ENCODE measurements around the gene EMX1.

Gene EMX1

DNA sequence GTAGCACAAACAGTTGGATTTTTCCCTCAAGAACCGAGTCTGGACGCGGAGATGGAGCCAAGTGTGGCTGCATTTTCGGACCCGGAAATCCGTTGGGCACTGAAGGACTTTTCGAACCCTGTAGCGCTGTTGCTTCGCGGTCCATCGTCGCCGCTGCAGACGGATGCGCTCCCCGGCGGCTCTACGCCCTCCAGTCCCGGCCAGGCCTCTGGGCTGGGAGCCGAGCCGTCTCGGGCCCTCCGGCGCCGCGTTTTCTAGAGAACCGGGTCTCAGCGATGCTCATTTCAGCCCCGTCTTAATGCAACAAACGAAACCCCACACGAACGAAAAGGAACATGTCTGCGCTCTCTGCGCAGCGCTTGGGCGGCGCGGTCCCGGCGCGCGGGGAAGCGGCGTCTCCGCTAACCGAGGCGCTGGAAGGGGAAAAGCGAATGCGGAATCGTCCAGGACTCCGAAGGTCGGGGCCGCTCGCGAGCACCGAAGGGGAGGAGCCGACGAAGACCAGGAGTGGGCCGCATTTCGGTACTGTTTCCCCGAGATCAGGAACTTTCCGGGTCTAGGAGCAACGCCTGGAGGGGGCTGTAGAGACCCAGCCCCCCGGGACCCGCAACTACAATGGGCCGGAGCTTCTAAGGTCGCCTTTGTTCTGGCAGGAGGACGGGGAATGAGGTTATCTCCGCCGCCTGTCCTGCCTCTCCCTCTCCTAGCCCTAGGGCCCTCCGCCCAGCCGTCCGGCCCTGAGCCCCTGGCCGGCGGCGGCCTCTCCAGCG, 3.2 kb downstream of the EMX1 start:
- Histone ChIP-seq H3K9ac (ENCODE audit: low read depth, low read length, poor library complexity, severe bottlenecking) (no peak overlapping the region), H3K4me2 (ENCODE audit: low read depth, low read length, poor library complexity, severe bottlenecking) (no peak overlapping the region), H3K4me1 (ENCODE audit: insufficient read depth, low read length, poor library complexity, severe bottlenecking) (no peaks in the 10 kb centered on the region), H3K9me3 (ENCODE audit: insufficient read depth, low read depth, low read length) (no peaks in the 10 kb centered on the region), H4K20me1 (ENCODE audit: insufficient read depth, low read length, poor library complexity, severe bottlenecking) (no peaks in the 10 kb centered on the region), H3K79me2 (ENCODE audit: insufficient read depth, low read length) (no peaks in the 10 kb centered on the region), H3K4me3 (ENCODE audit: low read length, poor library complexity, severe bottlenecking) (no peak overlapping the region), H2AFZ (ENCODE audit: low read length) (no peak overlapping the region), H3K9me2 (replicated peaks; ENCODE audit: low read depth, low read length) (no peaks in the 10 kb centered on the region), H3K27me3 (ENCODE audit: insufficient read depth, low read length, poor library complexity, severe bottlenecking) (no peaks in the 10 kb centered on the region), H3K36me3 (ENCODE audit: insufficient read depth, low read length) (no peaks in the 10 kb centered on the region), H3F3A (ENCODE audit: low read depth) (no peaks in the 10 kb centered on the region)
- TF ChIP-seq, protein P1, sequence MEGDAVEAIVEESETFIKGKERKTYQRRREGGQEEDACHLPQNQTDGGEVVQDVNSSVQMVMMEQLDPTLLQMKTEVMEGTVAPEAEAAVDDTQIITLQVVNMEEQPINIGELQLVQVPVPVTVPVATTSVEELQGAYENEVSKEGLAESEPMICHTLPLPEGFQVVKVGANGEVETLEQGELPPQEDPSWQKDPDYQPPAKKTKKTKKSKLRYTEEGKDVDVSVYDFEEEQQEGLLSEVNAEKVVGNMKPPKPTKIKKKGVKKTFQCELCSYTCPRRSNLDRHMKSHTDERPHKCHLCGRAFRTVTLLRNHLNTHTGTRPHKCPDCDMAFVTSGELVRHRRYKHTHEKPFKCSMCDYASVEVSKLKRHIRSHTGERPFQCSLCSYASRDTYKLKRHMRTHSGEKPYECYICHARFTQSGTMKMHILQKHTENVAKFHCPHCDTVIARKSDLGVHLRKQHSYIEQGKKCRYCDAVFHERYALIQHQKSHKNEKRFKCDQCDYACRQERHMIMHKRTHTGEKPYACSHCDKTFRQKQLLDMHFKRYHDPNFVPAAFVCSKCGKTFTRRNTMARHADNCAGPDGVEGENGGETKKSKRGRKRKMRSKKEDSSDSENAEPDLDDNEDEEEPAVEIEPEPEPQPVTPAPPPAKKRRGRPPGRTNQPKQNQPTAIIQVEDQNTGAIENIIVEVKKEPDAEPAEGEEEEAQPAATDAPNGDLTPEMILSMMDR (conservative IDR thresholded peaks at IDR 0.05; ENCODE audit: low read length): no peak
- no peak for TF ChIP-seq EZH2phosphoT487 (IDR thresholded peaks at IDR 0.05; ENCODE audit: borderline replicate concordance)

DNA sequence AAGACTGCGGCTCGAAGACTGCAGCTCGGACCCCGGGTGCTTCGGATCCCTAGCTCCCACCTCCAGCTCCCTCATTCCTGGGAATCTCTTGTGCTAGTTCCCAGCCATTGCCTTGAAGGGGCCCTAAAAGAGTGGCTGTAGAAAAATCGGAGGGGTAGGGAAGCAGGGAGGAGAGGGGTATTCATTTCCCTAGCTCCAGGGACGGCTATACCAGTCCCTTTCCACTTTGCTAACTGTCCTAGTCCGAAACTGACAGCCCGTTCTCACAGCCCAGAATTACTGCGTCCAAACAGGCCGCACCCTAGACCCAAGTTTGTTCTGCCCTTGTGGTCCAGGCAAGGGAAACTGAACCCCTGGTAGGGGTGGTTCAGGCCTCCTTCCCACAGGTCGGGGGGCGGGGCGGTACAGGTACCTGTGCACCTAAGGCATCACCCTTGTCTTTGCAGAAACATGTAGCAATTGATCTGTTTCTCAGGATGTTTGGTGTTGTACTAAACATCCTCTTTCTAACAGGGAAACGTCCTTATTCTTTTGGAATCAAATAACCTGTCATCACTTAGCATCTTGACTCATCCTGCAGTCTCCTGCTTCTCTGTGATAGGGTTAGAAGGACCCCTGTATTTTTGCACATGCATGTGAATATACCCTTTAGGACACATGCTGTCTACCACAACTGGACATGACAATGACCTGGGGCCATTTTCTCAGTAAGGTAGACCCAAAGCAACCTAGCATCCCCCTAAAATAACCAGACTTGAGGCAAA, 4.0 kb downstream of the EMX1 start:
- H3K9me2 ChIP-seq (replicated peaks; ENCODE audit: low read depth, low read length): no peaks in the 10 kb centered on the region
- no peaks in the 10 kb centered on the region for H4K20me1 ChIP-seq (ENCODE audit: insufficient read depth, low read length, poor library complexity, severe bottlenecking)
- H3K9ac ChIP-seq (ENCODE audit: low read depth, low read length, poor library complexity, severe bottlenecking): no peak overlapping the region
- no peaks in the 10 kb centered on the region for H3F3A ChIP-seq (ENCODE audit: low read depth)
- no peaks in the 10 kb centered on the region for H3K9me3 ChIP-seq (ENCODE audit: insufficient read depth, low read depth, low read length)
- H3K27me3 ChIP-seq (ENCODE audit: insufficient read depth, low read length, poor library complexity, severe bottlenecking): no peaks in the 10 kb centered on the region
- no peaks in the 10 kb centered on the region for H3K36me3 ChIP-seq (ENCODE audit: insufficient read depth, low read length)
- no peak overlapping the region for H3K4me2 ChIP-seq (ENCODE audit: low read depth, low read length, poor library complexity, severe bottlenecking)
- H3K4me3 ChIP-seq (ENCODE audit: low read length, poor library complexity, severe bottlenecking): no peak overlapping the region
- no peaks in the 10 kb centered on the region for H3K4me1 ChIP-seq (ENCODE audit: insufficient read depth, low read length, poor library complexity, severe bottlenecking)
- H2AFZ ChIP-seq (ENCODE audit: low read length): no peak overlapping the region
- H3K79me2 ChIP-seq (ENCODE audit: insufficient read depth, low read length): no peaks in the 10 kb centered on the region
- TF ChIP-seq, protein P1 (conservative IDR thresholded peaks at IDR 0.05; ENCODE audit: low read length): no peak
- TF ChIP-seq EZH2phosphoT487 (IDR thresholded peaks at IDR 0.05; ENCODE audit: borderline replicate concordance): no peak

DNA sequence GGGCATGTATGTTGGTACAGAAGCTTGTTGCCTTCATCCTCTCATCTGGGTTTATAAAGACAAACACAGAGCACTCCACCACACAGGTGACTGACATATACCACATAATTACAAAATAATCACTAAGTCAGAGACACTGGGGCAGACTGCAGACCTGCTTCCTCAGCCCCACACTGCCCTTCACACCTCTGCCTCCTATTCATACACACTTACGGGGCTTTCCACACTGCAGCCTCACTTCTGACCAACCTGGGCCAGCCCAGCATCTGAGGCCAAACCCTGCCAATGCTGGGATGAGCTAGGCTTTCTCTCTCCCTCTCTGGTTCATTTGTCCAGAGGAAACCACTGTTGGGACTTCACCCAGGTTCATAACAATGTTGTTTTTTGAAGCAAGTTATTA, 4.5 kb downstream of the EMX1 start:
- Histone ChIP-seq H4K20me1 (ENCODE audit: insufficient read depth, low read length, poor library complexity, severe bottlenecking) (no peaks in the 10 kb centered on the region), H3K27me3 (ENCODE audit: insufficient read depth, low read length, poor library complexity, severe bottlenecking) (no peaks in the 10 kb centered on the region)

More for the DNA sequence above, 4.5 kb downstream of the EMX1 start:
- H3K4me2 ChIP-seq (ENCODE audit: low read depth, low read length, poor library complexity, severe bottlenecking): no peak overlapping the region
- no peaks in the 10 kb centered on the region for H3F3A ChIP-seq (ENCODE audit: low read depth)
- H3K9ac ChIP-seq (ENCODE audit: low read depth, low read length, poor library complexity, severe bottlenecking): no peak overlapping the region
- H3K9me2 ChIP-seq (replicated peaks; ENCODE audit: low read depth, low read length): no peaks in the 10 kb centered on the region
- H3K79me2 ChIP-seq (ENCODE audit: insufficient read depth, low read length): no peaks in the 10 kb centered on the region
- no peaks in the 10 kb centered on the region for H3K36me3 ChIP-seq (ENCODE audit: insufficient read depth, low read length)
- H3K4me1 ChIP-seq (ENCODE audit: insufficient read depth, low read length, poor library complexity, severe bottlenecking): no peaks in the 10 kb centered on the region
- H2AFZ ChIP-seq (ENCODE audit: low read length): no peak overlapping the region
- TF ChIP-seq, protein P1 (conservative IDR thresholded peaks at IDR 0.05; ENCODE audit: low read length): no peak
- no peak for TF ChIP-seq EZH2phosphoT487 (IDR thresholded peaks at IDR 0.05; ENCODE audit: borderline replicate concordance)
- H3K9me3 ChIP-seq (ENCODE audit: insufficient read depth, low read depth, low read length): no peaks in the 10 kb centered on the region
- H3K4me3 ChIP-seq (ENCODE audit: low read length, poor library complexity, severe bottlenecking): no peak overlapping the region
